ENCODE measurements around the gene BTG3. TPM values are rescaled to one million over a fixed set of nuclear protein-coding genes. Genes with fewer than 3 reads are reported as not detected.

The BTG3 gene
- total and polyA plus RNA-seq, 4 donors: 15.5 to 38.3 (median 27.3) TPM

DNA sequence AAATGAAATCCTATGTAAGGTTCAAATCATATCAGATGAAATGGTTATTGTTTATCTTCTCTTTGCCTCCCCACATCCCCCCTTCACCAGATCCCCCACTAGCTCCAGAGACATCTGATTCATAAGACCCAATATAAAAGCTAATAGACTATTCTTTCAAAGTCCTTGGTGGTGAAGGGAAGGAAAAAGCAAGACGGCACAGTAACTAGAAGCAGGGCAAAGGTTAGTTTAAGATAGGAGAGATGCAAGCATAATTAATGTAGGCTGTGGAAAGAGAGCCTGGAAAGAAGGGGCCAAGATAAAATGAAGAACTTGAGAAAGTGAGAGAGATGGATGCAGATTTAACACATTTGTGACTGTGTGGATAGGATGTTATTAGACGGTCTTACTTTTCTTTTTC is 33.8 kb downstream of the BTG3 start:
- no peak overlapping the region for H3K27ac ChIP-seq (ENCODE audit: low read depth in 1 of 2, low read length in 2 of 2)
- no peaks in the 10 kb centered on the region for H3K36me3 ChIP-seq (ENCODE audit: control insufficient read depth in 1 of 2, insufficient read depth in 2 of 2, low read length in 1 of 2)
- ATAC-seq (ENCODE audit: low FRiP score): no peak
- no peak overlapping the region for H3K4me3 ChIP-seq (ENCODE audit: low read length in 2 of 2)
- WGBS, 2 donors: 68 to 85% methylated on average over 2 of the region's 2 CpGs
- no peaks in the 10 kb centered on the region for H3K27me3 ChIP-seq (ENCODE audit: control insufficient read depth in 1 of 2, insufficient read depth in 2 of 2, low read length in 1 of 2)
- intact Hi-C loops (cut with DNase I): no loop called here
- H3K9me3 ChIP-seq (ENCODE audit: control insufficient read depth, low read length): no peaks in the 10 kb centered on the region
- no peak for DNase-seq
- H3K4me1 ChIP-seq (ENCODE audit: control insufficient read depth in 1 of 2, insufficient read depth in 2 of 2, low read length in 2 of 2): no peaks in the 10 kb centered on the region

DNA sequence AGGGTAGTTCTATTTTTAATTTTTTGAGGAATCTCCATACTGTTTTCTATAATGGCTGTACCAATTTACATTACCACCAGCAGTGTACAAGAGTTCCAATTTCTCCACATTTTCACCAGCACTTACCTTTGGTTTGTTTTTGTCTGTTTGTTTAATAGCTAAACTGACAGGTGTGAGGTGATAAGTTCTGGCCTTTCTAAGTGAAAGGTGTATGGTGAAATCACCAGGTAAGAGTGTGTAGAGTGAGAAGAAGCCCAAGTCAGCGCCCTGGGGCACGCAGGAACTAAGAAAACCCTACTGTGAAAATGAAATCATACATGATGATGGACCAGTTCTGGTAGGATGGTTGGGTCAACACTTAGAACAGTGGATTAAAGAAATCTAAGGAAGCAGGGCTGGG is 34.5 kb downstream of the BTG3 start:
- intact Hi-C loops (cut with DNase I): no loop called here
- 93 to 96% methylated on average over 2 of the region's 2 CpGs for WGBS, 2 donors
- Histone ChIP-seq H3K4me1 (ENCODE audit: control insufficient read depth in 1 of 2, insufficient read depth in 2 of 2, low read length in 2 of 2) (no peaks in the 10 kb centered on the region), H3K36me3 (ENCODE audit: control insufficient read depth in 1 of 2, insufficient read depth in 2 of 2, low read length in 1 of 2) (no peaks in the 10 kb centered on the region), H3K27ac (ENCODE audit: low read depth in 1 of 2, low read length in 2 of 2) (no peak overlapping the region), H3K27me3 (ENCODE audit: control insufficient read depth in 1 of 2, insufficient read depth in 2 of 2, low read length in 1 of 2) (no peaks in the 10 kb centered on the region), H3K4me3 (ENCODE audit: low read length in 2 of 2) (no peak overlapping the region), H3K9me3 (ENCODE audit: control insufficient read depth, low read length) (no peaks in the 10 kb centered on the region)
- ATAC-seq (ENCODE audit: low FRiP score) (no peak), DNase-seq (no peak)

DNA sequence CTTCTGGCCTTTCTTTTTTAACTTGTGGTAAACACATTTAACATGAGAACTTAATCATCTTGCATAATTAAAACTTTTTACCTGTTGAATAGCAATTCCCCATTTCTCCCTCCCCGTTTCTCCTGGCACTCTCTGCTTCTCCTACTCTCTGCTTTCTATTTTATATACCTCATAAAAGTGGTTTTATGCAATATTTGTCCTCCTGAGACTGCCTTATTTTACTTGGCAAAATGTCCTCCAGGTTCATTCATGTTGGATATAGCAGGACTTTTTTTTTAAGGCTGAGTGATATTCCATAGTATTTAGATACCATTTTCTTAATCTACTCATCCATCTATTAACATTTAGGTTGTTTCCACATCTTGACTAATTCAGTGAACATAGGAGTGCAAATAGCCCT is 35.0 kb downstream of the BTG3 start:
- 67 to 71% methylated on average over 1 of the region's 1 CpG for WGBS, 2 donors
- Histone ChIP-seq H3K4me1 (ENCODE audit: control insufficient read depth in 1 of 2, insufficient read depth in 2 of 2, low read length in 2 of 2) (no peaks in the 10 kb centered on the region), H3K4me3 (ENCODE audit: low read length in 2 of 2) (no peak overlapping the region), H3K9me3 (ENCODE audit: control insufficient read depth, low read length) (no peaks in the 10 kb centered on the region), H3K36me3 (ENCODE audit: control insufficient read depth in 1 of 2, insufficient read depth in 2 of 2, low read length in 1 of 2) (no peaks in the 10 kb centered on the region), H3K27me3 (ENCODE audit: control insufficient read depth in 1 of 2, insufficient read depth in 2 of 2, low read length in 1 of 2) (no peaks in the 10 kb centered on the region), H3K27ac (ENCODE audit: low read depth in 1 of 2, low read length in 2 of 2) (no peak overlapping the region)
- intact Hi-C loops (cut with DNase I): no loop called here
- ATAC-seq (ENCODE audit: low FRiP score) (no peak), DNase-seq (no peak)

DNA sequence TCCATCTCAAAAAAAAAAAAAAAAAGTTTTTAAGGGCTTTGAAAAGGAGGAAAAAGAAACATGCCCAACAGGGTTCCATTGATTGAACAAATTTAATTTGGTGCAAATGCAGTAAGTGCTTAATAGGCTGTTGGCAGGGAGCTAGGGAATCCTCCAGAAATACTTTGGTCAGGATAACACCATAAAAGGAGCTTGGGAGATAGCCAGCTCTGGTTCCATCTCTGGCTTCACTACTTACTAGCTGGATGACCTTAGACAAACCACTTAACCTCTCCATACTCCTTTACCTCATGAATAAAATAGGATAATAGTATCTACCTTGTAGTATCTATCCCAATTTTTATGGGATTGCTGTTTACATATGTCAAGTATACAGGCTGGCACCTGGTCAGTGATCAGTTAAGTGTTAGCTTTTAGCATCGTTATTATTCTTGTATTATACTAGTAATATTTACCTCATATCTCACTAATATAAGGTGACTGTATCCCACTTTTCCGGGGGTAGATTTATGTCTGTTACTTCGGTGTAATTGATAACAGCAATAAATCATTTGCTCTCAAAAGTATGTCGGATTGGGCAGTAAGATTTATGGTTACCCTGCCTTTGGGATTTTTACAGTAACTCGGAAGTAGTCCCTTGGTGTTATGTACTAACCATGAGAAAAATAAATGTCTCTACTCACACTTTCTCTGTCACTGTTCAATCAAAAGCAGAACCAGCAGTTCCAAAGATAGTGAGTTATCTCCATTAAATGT is 36.4 kb downstream of the BTG3 start:
- Histone ChIP-seq H3K27ac (ENCODE audit: low read depth in 1 of 2, low read length in 2 of 2) (no peak overlapping the region), H3K36me3 (ENCODE audit: control insufficient read depth in 1 of 2, insufficient read depth in 2 of 2, low read length in 1 of 2) (no peaks in the 10 kb centered on the region)

DNA sequence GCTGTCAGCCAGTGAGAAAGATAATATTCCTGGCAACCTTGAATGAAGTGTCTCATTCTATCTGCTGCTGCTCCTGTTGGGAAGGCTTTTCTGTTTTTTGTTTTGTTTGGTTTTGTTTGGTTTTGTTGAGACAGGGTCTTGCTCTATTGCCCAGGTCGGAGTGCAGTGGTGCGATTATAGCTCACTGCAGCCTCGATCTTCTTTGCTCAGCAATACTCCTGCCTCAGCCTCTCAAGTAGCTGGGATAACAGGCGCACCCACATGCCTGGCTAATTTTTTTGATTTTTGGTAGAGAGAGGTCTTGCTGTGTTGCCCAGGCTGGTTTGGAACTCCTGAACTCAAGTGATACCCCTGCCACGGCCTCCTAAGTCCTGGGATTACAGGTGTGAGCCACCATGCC is 37.6 kb downstream of the BTG3 start:
- H3K4me3 ChIP-seq (ENCODE audit: low read length in 2 of 2): no peak overlapping the region
- intact Hi-C loops (cut with DNase I): no loop called here
- WGBS, 2 donors: 88 to 93% methylated on average over 5 of the region's 5 CpGs

More for the DNA sequence above, 36.4 kb downstream of the BTG3 start:
- ATAC-seq (ENCODE audit: low FRiP score) (no peak), DNase-seq (no peak)
- 11 to 15% methylated on average over 5 of the region's 5 CpGs for WGBS, 2 donors
- H3K4me3 ChIP-seq (ENCODE audit: low read length in 2 of 2): no peak overlapping the region
- H3K27me3 ChIP-seq (ENCODE audit: control insufficient read depth in 1 of 2, insufficient read depth in 2 of 2, low read length in 1 of 2): no peaks in the 10 kb centered on the region
- H3K4me1 ChIP-seq (ENCODE audit: control insufficient read depth in 1 of 2, insufficient read depth in 2 of 2, low read length in 2 of 2): no peaks in the 10 kb centered on the region
- no peaks in the 10 kb centered on the region for H3K9me3 ChIP-seq (ENCODE audit: control insufficient read depth, low read length)
- intact Hi-C loops (cut with DNase I): no loop called here

DNA sequence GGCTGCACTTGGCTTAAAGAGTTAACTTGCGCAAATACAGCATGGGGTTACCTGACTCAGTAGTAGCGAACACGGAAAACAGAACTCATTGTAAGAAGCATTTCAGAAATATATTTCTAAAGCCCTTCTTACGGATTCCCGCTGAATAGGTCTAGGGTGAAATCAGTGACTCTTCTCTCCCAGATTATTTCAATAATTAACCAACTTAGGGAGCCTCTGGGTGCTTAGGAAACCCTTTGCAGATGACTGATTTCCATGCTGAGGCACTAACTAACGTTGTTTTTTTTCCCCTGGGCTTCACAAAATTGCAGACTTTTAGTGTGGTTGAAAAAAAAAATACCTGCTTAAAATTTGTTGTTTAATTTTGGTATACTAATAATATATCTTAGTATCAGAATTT is 40.3 kb downstream of the BTG3 start:
- H3K4me1 ChIP-seq (ENCODE audit: control insufficient read depth in 1 of 2, insufficient read depth in 2 of 2, low read length in 2 of 2): no peaks in the 10 kb centered on the region
- no peak overlapping the region for H3K27ac ChIP-seq (ENCODE audit: low read depth in 1 of 2, low read length in 2 of 2)
- H3K36me3 ChIP-seq (ENCODE audit: control insufficient read depth in 1 of 2, insufficient read depth in 2 of 2, low read length in 1 of 2): no peaks in the 10 kb centered on the region
- intact Hi-C loops (cut with DNase I): no loop called here
- ATAC-seq (ENCODE audit: low FRiP score) (no peak), DNase-seq (no peak)
- no peaks in the 10 kb centered on the region for H3K27me3 ChIP-seq (ENCODE audit: control insufficient read depth in 1 of 2, insufficient read depth in 2 of 2, low read length in 1 of 2)
- no peaks in the 10 kb centered on the region for H3K9me3 ChIP-seq (ENCODE audit: control insufficient read depth, low read length)
- H3K4me3 ChIP-seq (ENCODE audit: low read length in 2 of 2): no peak overlapping the region
- 71 to 87% methylated on average over 6 of the region's 6 CpGs for WGBS, 2 donors

More for the DNA sequence above, 37.6 kb downstream of the BTG3 start:
- no peak for ATAC-seq (ENCODE audit: low FRiP score)
- no peaks in the 10 kb centered on the region for H3K4me1 ChIP-seq (ENCODE audit: control insufficient read depth in 1 of 2, insufficient read depth in 2 of 2, low read length in 2 of 2)
- H3K27me3 ChIP-seq (ENCODE audit: control insufficient read depth in 1 of 2, insufficient read depth in 2 of 2, low read length in 1 of 2): no peaks in the 10 kb centered on the region
- H3K36me3 ChIP-seq (ENCODE audit: control insufficient read depth in 1 of 2, insufficient read depth in 2 of 2, low read length in 1 of 2): no peaks in the 10 kb centered on the region
- no peaks in the 10 kb centered on the region for H3K9me3 ChIP-seq (ENCODE audit: control insufficient read depth, low read length)
- DNase-seq: no peak
- H3K27ac ChIP-seq (ENCODE audit: low read depth in 1 of 2, low read length in 2 of 2): no peak overlapping the region

DNA sequence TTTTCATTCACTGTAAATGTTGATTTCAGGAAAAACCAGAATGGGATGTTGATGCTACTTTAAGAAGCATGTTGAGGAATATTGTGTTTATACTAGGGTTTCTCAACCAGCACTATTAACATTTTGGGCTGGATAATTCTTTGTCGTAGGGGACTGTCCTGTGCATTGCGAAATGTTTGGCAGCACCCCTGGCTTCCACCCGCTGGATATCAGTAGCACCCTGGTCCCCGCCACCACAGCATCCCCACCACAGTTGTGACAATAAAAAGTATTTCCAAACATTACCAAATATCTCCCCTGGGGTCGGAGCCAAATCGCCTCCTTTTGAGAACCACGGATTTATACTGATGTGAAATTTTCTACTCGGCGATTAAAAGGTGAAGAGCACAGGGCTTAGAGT is 41.9 kb downstream of the BTG3 start:
- WGBS, 2 donors: 86 to 90% methylated on average over 9 of the region's 9 CpGs
- H3K27me3 ChIP-seq (ENCODE audit: control insufficient read depth in 1 of 2, insufficient read depth in 2 of 2, low read length in 1 of 2): no peaks in the 10 kb centered on the region
- no peak overlapping the region for H3K4me3 ChIP-seq (ENCODE audit: low read length in 2 of 2)
- H3K4me1 ChIP-seq (ENCODE audit: control insufficient read depth in 1 of 2, insufficient read depth in 2 of 2, low read length in 2 of 2): no peaks in the 10 kb centered on the region
- intact Hi-C loops (cut with DNase I): no loop called here
- no peaks in the 10 kb centered on the region for H3K36me3 ChIP-seq (ENCODE audit: control insufficient read depth in 1 of 2, insufficient read depth in 2 of 2, low read length in 1 of 2)
- H3K27ac ChIP-seq (ENCODE audit: low read depth in 1 of 2, low read length in 2 of 2): no peak overlapping the region
- ATAC-seq (ENCODE audit: low FRiP score): no peak
- no peak for DNase-seq
- no peaks in the 10 kb centered on the region for H3K9me3 ChIP-seq (ENCODE audit: control insufficient read depth, low read length)

DNA sequence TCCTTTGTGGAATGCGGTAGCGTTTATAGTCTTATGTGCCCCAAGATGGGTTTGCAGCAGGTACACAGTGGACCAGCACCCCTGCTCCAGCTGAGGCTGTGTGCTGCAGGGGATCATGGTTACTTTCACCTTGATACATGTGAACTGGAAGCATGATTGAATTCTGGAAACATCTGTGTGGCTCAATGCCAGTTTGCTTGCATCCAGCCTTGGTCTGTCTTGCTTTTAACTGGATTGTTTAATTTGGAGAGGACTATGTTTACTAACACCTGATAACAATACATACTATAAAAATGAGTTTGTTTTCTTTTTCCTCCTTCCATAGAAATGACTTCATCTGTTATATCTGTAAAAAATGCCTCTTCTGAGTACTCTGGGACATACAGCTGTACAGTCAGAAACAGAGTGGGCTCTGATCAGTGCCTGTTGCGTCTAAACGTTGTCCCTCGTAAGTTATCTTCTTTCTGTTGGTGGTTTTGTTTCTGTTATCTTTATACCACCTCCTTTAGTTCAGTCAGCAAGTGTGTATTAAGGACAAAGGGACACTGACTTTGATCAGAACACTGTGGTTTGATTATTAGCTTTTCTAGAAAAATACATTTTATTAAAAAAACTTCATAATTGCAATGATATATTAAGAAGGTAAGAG is 52.2 kb downstream of the BTG3 start:
- Histone ChIP-seq H3K4me3 (ENCODE audit: low read length in 2 of 2) (no peak overlapping the region), H3K9me3 (ENCODE audit: control insufficient read depth, low read length) (no peaks in the 10 kb centered on the region), H3K4me1 (ENCODE audit: control insufficient read depth in 1 of 2, insufficient read depth in 2 of 2, low read length in 2 of 2) (no peaks in the 10 kb centered on the region), H3K36me3 (ENCODE audit: control insufficient read depth in 1 of 2, insufficient read depth in 2 of 2, low read length in 1 of 2) (no peaks in the 10 kb centered on the region), H3K27ac (ENCODE audit: low read depth in 1 of 2, low read length in 2 of 2) (no peak overlapping the region), H3K27me3 (ENCODE audit: control insufficient read depth in 1 of 2, insufficient read depth in 2 of 2, low read length in 1 of 2) (no peaks in the 10 kb centered on the region)
- WGBS, 2 donors: 58 to 69% methylated on average over 5 of the region's 5 CpGs
- ATAC-seq (ENCODE audit: low FRiP score) (no peak), DNase-seq (no peak)
- intact Hi-C loops (cut with DNase I): no loop called here

All from aorta (tissue), 5 donors.